ENCODE data around the gene CSF2RB. TPM values are rescaled to one million over a fixed set of nuclear protein-coding genes. Genes with fewer than 3 reads are reported as not detected.

CSF2RB gene
- total RNA-seq, result not detected in 2 replicates

GRCh38 chr22:36913427-36914389 is at the start of gene CSF2RB:
Gene CSF2RB, plus strand, starts transcription at chr22:36913628. Its CDS starts 8,580 bp downstream, at chr22:36922208.

Other genes starting within 250 kb of the CSF2RB start
- gene CACNG2, start 209.9 kb upstream of the CSF2RB start, total RNA-seq, result not detected in 2 replicates
- gene IFT27, start 137.5 kb upstream of the CSF2RB start, total RNA-seq, result 19.0 and 20.5 TPM in 2 replicates
- not detected in 2 replicates for gene PVALB, start 96.6 kb upstream of the CSF2RB start, total RNA-seq
- not detected in 2 replicates for gene NCF4, start 52.6 kb upstream of the CSF2RB start, total RNA-seq
- gene TST, start 105.8 kb downstream of the CSF2RB start, total RNA-seq, result 55.8 and 84.5 TPM in 2 replicates
- 111 and 124 TPM in 2 replicates for gene MPST, start 106.1 kb downstream of the CSF2RB start, total RNA-seq
- gene KCTD17, start 138.1 kb downstream of the CSF2RB start, total RNA-seq, result 47.0 and 58.8 TPM in 2 replicates
- not detected in 2 replicates for gene TMPRSS6, start 196.1 kb downstream of the CSF2RB start, total RNA-seq
- 0.35 and 6.9 TPM in 2 replicates for gene IL2RB, start 236.3 kb downstream of the CSF2RB start, total RNA-seq

All from myometrial cell (primary cell).